ENCODE data around the gene CNFN. TPM values are rescaled to one million over a fixed set of nuclear protein-coding genes. Genes with fewer than 3 reads are reported as not detected.

Gene CNFN
- total and polyA plus RNA-seq, 2 donors (not counting 1 experiment from before 2014, with no cell fraction given), result not detected

GRCh38 chr19:42369433-42370067 is 20.5 kb downstream of the CNFN start:
- no peak for DNase-seq (ENCODE audit: low read depth in 2 of 2)
- no peak overlapping the region for H3K4me2 ChIP-seq (ENCODE audit: extremely low read depth, insufficient read depth, low read length)

GRCh38 chr19:42368765-42369164 is 21.3 kb downstream of the CNFN start:
- no peak overlapping the region for H3K4me3 ChIP-seq (replicated peaks in 1 of 4; ENCODE audit: control extremely low read depth in 1 of 4, insufficient read depth in 1 of 4, low read depth in 3 of 4, low read length in 4 of 4)
- H4K20me1 ChIP-seq (ENCODE audit: control insufficient read depth, extremely low read depth, insufficient read depth, low read length), result no peaks in the 10 kb centered on the region
- H3K9ac ChIP-seq (ENCODE audit: insufficient read depth, low read length), result no peak overlapping the region
- no peaks in the 10 kb centered on the region for H3K36me3 ChIP-seq (ENCODE audit: control insufficient read depth, insufficient read depth, low read length)
- no peak overlapping the region for H3K27ac ChIP-seq (ENCODE audit: insufficient read depth, low read length)
- H3K27me3 ChIP-seq (ENCODE audit: control insufficient read depth, insufficient read depth, low read length), result no peaks in the 10 kb centered on the region
- TF ChIP-seq CTCF (conservative IDR thresholded peaks at IDR 0.05 in 1 of 2, IDR thresholded peaks at IDR 0.05 in 1 of 2; ENCODE audit: low read depth in 1 of 2, low read length in 2 of 2), result no peak
- no peak for TF ChIP-seq EZH2 (IDR thresholded peaks at IDR 0.05; ENCODE audit: low read length, missing control alignments)
- no peak for DNase-seq (ENCODE audit: low read depth in 2 of 2)
- H3K9me3 ChIP-seq (ENCODE audit: control insufficient read depth, insufficient read depth, low read depth, low read length), result no peaks in the 10 kb centered on the region
- no peaks in the 10 kb centered on the region for H3K79me2 ChIP-seq (ENCODE audit: control insufficient read depth, insufficient read depth, low read length)
- no peak overlapping the region for H2AFZ ChIP-seq (ENCODE audit: low read length)
- H3K4me2 ChIP-seq (ENCODE audit: extremely low read depth, insufficient read depth, low read length), result no peak overlapping the region
- H3K4me1 ChIP-seq (ENCODE audit: control insufficient read depth, extremely low read depth, insufficient read depth, low read length), result no peaks in the 10 kb centered on the region

More at GRCh38 chr19:42369433-42370067, 20.5 kb downstream of the CNFN start:
- Histone ChIP-seq H3K9me3 (ENCODE audit: control insufficient read depth, insufficient read depth, low read depth, low read length) (no peaks in the 10 kb centered on the region), H4K20me1 (ENCODE audit: control insufficient read depth, extremely low read depth, insufficient read depth, low read length) (no peaks in the 10 kb centered on the region), H3K9ac (ENCODE audit: insufficient read depth, low read length) (no peak overlapping the region), H3K4me1 (ENCODE audit: control insufficient read depth, extremely low read depth, insufficient read depth, low read length) (no peaks in the 10 kb centered on the region), H3K27me3 (ENCODE audit: control insufficient read depth, insufficient read depth, low read length) (no peaks in the 10 kb centered on the region), H3K36me3 (ENCODE audit: control insufficient read depth, insufficient read depth, low read length) (no peaks in the 10 kb centered on the region), H3K4me3 (replicated peaks in 1 of 4; ENCODE audit: control extremely low read depth in 1 of 4, insufficient read depth in 1 of 4, low read depth in 3 of 4, low read length in 4 of 4) (no peak overlapping the region), H2AFZ (ENCODE audit: low read length) (no peak overlapping the region), H3K79me2 (ENCODE audit: control insufficient read depth, insufficient read depth, low read length) (no peaks in the 10 kb centered on the region), H3K27ac (ENCODE audit: insufficient read depth, low read length) (no peak overlapping the region)
- TF ChIP-seq EZH2 (IDR thresholded peaks at IDR 0.05; ENCODE audit: low read length, missing control alignments) (no peak), CTCF (conservative IDR thresholded peaks at IDR 0.05 in 1 of 2, IDR thresholded peaks at IDR 0.05 in 1 of 2; ENCODE audit: low read depth in 1 of 2, low read length in 2 of 2) (no peak)

GRCh38 chr19:42368360-42368759 is 21.7 kb downstream of the CNFN start:
- Histone ChIP-seq H3K27ac (ENCODE audit: insufficient read depth, low read length) (no peak overlapping the region), H3K79me2 (ENCODE audit: control insufficient read depth, insufficient read depth, low read length) (no peaks in the 10 kb centered on the region), H3K9ac (ENCODE audit: insufficient read depth, low read length) (no peak overlapping the region), H4K20me1 (ENCODE audit: control insufficient read depth, extremely low read depth, insufficient read depth, low read length) (no peaks in the 10 kb centered on the region), H3K4me3 (replicated peaks in 1 of 4; ENCODE audit: control extremely low read depth in 1 of 4, insufficient read depth in 1 of 4, low read depth in 3 of 4, low read length in 4 of 4) (no peak overlapping the region), H2AFZ (ENCODE audit: low read length) (no peak overlapping the region), H3K9me3 (ENCODE audit: control insufficient read depth, insufficient read depth, low read depth, low read length) (no peaks in the 10 kb centered on the region), H3K27me3 (ENCODE audit: control insufficient read depth, insufficient read depth, low read length) (no peaks in the 10 kb centered on the region), H3K4me1 (ENCODE audit: control insufficient read depth, extremely low read depth, insufficient read depth, low read length) (no peaks in the 10 kb centered on the region), H3K4me2 (ENCODE audit: extremely low read depth, insufficient read depth, low read length) (no peak overlapping the region), H3K36me3 (ENCODE audit: control insufficient read depth, insufficient read depth, low read length) (no peaks in the 10 kb centered on the region)
- TF ChIP-seq EZH2 (IDR thresholded peaks at IDR 0.05; ENCODE audit: low read length, missing control alignments) (no peak), CTCF (conservative IDR thresholded peaks at IDR 0.05 in 1 of 2, IDR thresholded peaks at IDR 0.05 in 1 of 2; ENCODE audit: low read depth in 1 of 2, low read length in 2 of 2) (no peak)
- no peak for DNase-seq (ENCODE audit: low read depth in 2 of 2)

Data from fibroblast of lung (primary cell).